ENCODE data around the gene TLCD2.
"Not testable (repeated sequence)": the region's sequence is repeated elsewhere in the genome, so short reads cannot be mapped to it uniquely, and the experiment has no call there.

The TLCD2 gene

GRCh38 chr17:1718362-1719165 is 8.4 kb upstream of the TLCD2 start:
- DNase-seq (ENCODE audit: low read depth in 2 of 2): no peak

- peak; percentile 57 to 60 for DNase-seq (ENCODE audit: low read depth in 2 of 2)
Observed at GRCh38 chr17:1716912-1717695, 6.9 kb upstream of the TLCD2 start.

GRCh38 chr17:1716076-1716911 is 6.1 kb upstream of the TLCD2 start:
- DNase-seq (ENCODE audit: low read depth in 2 of 2): peak; percentile 99 to 100

GRCh38 chr17:1715803-1716075 is 5.6 kb upstream of the TLCD2 start:
- DNase-seq (ENCODE audit: low read depth in 2 of 2): no peak

DNA sequence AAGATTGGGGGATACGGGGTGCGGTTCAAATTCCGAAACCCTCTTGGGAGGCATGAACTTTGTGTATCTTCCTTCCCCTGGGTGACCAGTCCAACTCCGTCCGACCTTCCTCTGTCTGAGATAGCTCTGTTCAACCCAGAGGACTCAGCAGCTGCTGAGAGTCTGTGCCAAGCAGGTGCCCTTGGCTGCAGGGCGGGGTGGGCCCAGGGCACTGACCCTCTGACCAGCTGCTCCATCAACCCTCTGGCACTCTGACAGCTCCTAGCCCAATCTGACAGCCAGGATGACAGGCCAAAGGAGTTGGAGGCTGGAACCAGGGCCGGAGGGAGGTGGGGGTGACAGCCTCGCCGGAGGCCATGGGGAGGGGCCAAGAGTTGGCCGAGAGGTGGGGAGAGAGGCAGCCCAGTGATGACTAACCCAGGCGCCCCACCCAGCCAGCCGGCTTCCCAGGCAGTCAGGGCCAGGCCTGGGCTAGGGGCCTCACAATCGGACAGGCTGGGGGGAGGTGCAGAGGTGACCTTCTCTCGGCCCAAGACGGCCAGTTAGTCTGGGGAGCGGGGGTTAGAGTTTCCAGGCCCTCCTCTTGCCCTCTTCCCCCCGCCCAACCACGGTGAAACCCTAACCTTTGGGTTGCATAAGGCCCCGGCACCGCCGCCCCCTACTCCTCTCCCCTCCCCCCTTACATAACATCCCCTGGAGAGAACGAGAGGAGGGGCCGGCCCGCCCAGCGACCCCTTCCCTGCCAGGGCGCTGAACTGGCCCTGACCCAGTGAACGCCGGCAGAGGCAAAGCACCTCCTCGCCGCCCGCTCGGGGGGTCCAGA is 5.0 kb upstream of the TLCD2 start:
- DNase-seq (ENCODE audit: low read depth in 2 of 2): no peak

DNA sequence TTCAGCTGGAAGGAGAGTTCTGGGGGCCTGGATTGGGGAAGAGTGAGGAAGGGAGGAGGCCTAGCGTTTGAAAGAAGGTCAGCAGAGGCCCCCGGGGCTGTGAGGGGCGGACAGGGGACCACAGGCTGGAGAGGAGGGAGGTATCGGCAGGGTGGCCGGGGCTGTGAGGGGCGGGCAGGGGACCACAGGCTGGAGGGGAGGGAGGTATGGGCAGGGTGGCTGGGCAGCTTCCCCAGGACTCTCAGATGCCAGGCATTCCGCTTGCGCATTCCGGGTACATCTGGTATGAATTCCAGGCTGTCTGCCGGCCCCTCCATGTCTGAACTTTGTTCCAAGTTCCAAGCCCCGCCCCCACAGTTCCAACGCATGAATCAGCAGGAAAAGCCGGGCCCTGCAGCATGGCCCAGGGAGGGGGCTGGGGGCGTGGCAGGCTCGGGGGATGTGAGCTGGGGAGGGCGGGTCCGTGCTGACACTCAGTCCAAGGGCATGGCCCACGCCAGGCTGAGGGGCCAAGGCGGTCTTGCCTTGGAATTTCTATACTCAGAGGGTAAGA is 4.3 kb upstream of the TLCD2 start:
- no peak for DNase-seq (ENCODE audit: low read depth in 2 of 2)

DNA sequence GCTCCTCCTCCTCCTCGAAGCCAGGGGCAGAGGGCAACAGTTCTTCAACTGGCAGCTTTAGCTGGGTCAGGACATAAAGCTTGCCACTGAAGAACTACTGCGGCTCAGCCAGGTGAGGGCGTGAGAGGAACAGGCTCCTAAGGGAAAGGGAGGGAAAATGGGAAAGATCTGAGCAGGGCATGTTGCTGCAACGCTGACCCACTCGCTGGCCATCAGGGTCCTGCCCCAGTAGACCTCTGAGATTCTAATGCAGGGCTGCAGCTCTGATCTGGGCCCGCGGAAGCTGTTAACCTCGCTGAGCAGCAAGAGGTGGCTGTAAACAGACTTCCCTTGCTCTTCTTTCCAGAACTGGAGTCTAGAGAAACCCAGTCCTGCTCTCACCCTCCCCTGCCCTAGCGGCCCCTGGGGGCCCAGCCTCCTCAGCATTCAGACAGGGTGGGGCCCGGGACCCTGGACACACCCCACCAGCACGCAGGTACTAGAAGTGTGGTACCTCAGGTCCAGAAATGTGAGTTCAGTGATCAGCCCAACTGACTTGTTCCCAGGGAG is 3.8 kb upstream of the TLCD2 start:
- DNase-seq (ENCODE audit: low read depth in 2 of 2): no peak

GRCh38 chr17:1713160-1713877 is 3.1 kb upstream of the TLCD2 start:
- no peak for DNase-seq (ENCODE audit: low read depth in 2 of 2)

DNA sequence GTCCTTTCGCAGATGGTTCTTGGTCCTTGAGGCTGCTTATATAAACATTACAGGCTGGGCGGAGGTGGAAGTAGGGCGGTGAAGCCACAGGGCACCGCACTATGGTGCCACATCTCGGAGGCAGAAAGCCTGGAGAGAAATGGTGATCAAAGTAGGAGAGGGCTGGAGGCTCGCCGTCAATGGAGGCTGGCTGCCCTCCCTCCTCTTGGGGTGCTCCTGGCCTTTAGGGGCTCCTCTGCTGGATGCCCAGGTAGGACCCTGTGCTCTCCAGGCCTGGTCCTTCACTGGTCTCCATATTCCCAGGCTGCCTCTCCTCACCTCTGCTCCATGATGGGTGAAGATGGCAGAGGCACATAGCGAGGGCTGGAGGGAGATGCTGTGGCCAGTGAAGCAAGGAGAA is 2.1 kb upstream of the TLCD2 start:
- no peak for DNase-seq (ENCODE audit: low read depth in 2 of 2)

GRCh38 chr17:1711804-1712203 is 1.6 kb upstream of the TLCD2 start:
- no peak for DNase-seq (ENCODE audit: low read depth in 2 of 2)

GRCh38 chr17:1710807-1711553 is 803 bp upstream of the TLCD2 start:
- no peak for DNase-seq (ENCODE audit: low read depth in 2 of 2)

GRCh38 chr17:1709403-1709951 is 700 bp downstream of the TLCD2 start:
- no peak for DNase-seq (ENCODE audit: low read depth in 2 of 2)

- DNase-seq (ENCODE audit: low read depth in 2 of 2): not testable (repeated sequence)
Observed at GRCh38 chr17:1708791-1709346, 1.3 kb downstream of the TLCD2 start.

- DNase-seq (ENCODE audit: low read depth in 2 of 2): no peak
Observed at GRCh38 chr17:1707107-1707506, 3.1 kb downstream of the TLCD2 start.

DNA sequence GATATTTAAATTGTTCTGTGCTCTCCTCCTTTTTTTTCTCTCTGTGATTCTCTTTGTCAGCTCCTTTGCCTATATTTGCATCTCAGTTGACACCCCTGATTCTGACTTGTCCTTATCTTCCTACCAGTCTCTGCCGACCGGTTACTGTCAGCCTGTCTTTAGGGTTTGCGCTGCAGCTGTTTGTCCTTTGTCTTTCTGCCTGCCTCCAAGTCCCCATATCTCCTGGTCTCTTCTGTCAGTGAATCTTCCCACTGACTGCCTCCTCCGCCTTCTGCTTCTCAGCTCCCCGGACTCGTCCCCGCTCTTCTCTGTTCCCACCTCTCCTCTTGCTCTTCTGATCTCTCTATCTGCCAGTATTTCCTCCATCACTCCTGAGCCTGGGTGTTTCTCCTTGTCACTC is 5.2 kb downstream of the TLCD2 start:
- no peak for DNase-seq (ENCODE audit: low read depth in 2 of 2)

DNA sequence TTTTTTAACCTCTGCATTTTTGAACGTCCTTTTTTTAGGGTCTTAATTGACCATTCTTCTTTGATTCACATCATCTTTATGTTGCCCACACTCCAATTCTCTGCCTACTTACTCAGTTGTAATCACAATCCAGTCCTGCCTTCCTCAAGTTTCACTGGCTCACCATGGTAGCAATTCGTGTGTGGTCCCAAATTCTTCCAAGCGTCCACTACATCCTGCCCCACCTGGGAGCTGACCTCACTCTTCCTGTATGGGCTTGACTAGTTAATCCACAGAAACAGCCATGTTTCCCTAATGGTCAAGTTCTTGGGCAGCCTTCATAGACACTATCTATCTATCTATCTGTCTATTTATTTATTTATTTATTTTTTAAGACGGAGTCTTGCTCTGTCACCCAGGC is 7.1 kb downstream of the TLCD2 start:
- no peak for DNase-seq (ENCODE audit: low read depth in 2 of 2)

DNA sequence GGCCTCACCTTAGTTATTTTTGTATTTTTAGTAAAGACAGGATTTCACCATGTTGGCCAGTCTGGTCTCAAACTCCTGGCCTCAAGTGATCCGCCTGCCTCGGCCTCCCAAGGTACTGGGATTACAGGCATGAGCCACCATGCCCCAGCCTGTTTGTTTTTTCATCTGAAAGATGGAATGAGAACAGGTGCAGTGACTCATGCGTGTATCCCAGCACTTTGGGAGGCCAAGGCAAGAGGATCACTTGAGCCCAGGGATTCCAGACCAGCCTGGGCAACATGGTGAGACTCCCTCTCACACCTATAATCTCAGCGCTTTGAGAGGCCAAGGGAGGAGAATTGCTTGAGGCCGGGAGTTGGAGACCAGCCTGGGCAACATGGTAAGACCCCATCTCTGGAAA is 10.3 kb downstream of the TLCD2 start:
- not testable (repeated sequence) for DNase-seq (ENCODE audit: low read depth in 2 of 2)

- no peak for DNase-seq (ENCODE audit: low read depth in 2 of 2)
Observed at GRCh38 chr17:1697681-1698080, 12.5 kb downstream of the TLCD2 start.

DNA sequence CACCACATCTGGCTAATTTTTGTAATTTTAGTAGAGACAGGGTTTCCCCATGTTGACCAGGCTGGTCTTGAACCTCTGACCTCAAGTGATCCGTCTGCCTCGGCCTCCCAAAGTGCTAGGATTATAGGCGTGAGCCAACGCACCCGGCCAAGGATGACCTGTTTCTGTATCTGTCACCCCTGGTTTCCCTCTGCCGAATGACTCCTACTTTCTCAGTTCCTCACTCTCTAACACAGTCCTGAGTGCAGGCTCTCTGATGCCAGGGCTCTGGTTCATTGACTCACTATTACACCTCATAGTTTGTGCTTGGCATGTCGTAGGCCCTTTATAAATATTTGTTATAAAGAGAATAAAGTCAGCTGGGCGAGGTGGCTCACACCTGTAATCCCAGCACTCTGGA is 14.8 kb downstream of the TLCD2 start:
- DNase-seq (ENCODE audit: low read depth in 2 of 2): no peak
